ENCODE results near the gene RPRD2.

The RPRD2 gene

DNA sequence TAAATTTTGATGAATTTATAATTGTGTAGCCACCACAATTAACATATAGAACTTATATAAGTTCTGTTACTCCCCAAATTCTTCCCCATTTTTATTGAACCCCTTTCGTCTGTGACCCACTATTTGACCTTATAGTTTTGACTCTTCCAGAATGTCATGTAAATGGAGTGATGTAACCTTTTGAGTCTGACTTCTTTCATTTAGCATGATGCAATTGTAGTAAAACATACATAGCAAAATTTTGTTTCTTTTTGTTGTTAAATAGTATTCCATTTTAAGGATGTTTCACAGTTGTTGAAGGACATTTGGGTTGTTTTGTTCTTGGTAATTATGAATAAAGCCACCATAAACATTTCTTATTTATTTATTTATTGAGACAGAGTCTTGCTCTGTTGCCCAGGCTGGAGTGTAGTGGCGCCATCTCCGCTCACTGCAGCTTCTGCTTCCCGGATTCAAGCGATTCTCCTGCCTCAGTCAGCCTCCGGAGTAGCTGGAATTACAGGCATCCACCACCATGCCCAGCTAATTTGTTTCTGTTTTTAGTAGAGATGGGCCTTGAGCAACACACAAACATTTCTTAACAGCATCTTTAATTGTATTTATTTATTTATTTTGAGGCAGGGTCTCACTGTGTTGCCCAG, 33.6 kb downstream of the RPRD2 start:
- ATAC-seq (ENCODE audit: low read depth) = no peak
- TF ChIP-seq, protein P1, sequence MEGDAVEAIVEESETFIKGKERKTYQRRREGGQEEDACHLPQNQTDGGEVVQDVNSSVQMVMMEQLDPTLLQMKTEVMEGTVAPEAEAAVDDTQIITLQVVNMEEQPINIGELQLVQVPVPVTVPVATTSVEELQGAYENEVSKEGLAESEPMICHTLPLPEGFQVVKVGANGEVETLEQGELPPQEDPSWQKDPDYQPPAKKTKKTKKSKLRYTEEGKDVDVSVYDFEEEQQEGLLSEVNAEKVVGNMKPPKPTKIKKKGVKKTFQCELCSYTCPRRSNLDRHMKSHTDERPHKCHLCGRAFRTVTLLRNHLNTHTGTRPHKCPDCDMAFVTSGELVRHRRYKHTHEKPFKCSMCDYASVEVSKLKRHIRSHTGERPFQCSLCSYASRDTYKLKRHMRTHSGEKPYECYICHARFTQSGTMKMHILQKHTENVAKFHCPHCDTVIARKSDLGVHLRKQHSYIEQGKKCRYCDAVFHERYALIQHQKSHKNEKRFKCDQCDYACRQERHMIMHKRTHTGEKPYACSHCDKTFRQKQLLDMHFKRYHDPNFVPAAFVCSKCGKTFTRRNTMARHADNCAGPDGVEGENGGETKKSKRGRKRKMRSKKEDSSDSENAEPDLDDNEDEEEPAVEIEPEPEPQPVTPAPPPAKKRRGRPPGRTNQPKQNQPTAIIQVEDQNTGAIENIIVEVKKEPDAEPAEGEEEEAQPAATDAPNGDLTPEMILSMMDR (IDR thresholded peaks at IDR 0.05; ENCODE audit: poor library complexity, severe bottlenecking) = no peak
- H3K27ac ChIP-seq (ENCODE audit: poor library complexity, severe bottlenecking) = no peak overlapping the region

DNA sequence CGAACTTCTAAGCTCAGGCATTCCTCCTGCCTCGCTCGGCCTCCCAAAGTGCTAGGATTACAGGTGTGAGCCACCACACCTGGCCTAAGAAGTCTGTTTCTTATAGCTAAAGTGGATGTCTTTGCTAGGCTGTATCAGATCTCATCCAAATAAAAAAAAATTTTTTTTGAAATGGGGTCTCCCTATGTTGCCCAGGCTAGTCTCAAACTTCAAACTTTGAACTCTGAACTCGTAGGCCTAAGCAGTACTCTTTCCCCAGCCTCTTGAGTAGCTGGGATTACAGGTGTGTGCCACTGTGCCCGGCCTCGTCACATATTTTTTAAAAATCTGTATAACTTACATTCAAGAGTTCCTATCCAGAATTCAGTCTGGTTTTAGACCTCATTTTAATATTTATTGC, 40.5 kb downstream of the RPRD2 start:
- no peaks in the 10 kb centered on the region for H3K9me3 ChIP-seq (ENCODE audit: severe bottlenecking)
- no peaks in the 10 kb centered on the region for H3K27me3 ChIP-seq (ENCODE audit: insufficient read depth, poor library complexity, severe bottlenecking)
- DNase-seq (ENCODE audit: low spot score) (no peak), ATAC-seq (ENCODE audit: low read depth) (no peak)
- H3K36me3 ChIP-seq (ENCODE audit: low read depth) = peaks cover 3% of the 10 kb centered on the region; the same call in 1 of the 2 replicates
- TF ChIP-seq, protein P1 (IDR thresholded peaks at IDR 0.05; ENCODE audit: poor library complexity, severe bottlenecking) = no peak
- no peak overlapping the region for H3K4me3 ChIP-seq (ENCODE audit: severe bottlenecking)
- peaks cover 6% of the 10 kb centered on the region for H3K4me1 ChIP-seq (ENCODE audit: insufficient read depth, poor library complexity, severe bottlenecking)
- no peak overlapping the region for H3K27ac ChIP-seq (ENCODE audit: poor library complexity, severe bottlenecking)

More for the DNA sequence above, 33.6 kb downstream of the RPRD2 start:
- Histone ChIP-seq H3K36me3 (ENCODE audit: low read depth) (peaks cover 6% of the 10 kb centered on the region; the same call in 1 of the 2 replicates), H3K9me3 (ENCODE audit: severe bottlenecking) (no peaks in the 10 kb centered on the region), H3K4me1 (ENCODE audit: insufficient read depth, poor library complexity, severe bottlenecking) (no peaks in the 10 kb centered on the region), H3K27me3 (ENCODE audit: insufficient read depth, poor library complexity, severe bottlenecking) (no peaks in the 10 kb centered on the region), H3K4me3 (ENCODE audit: severe bottlenecking) (no peak overlapping the region)
- DNase-seq (ENCODE audit: low spot score) = no peak

- Histone ChIP-seq H3K4me3 (ENCODE audit: severe bottlenecking) (no peak overlapping the region), H3K9me3 (ENCODE audit: severe bottlenecking) (no peaks in the 10 kb centered on the region), H3K27me3 (ENCODE audit: insufficient read depth, poor library complexity, severe bottlenecking) (no peaks in the 10 kb centered on the region), H3K4me1 (ENCODE audit: insufficient read depth, poor library complexity, severe bottlenecking) (peaks cover 6% of the 10 kb centered on the region), H3K27ac (ENCODE audit: poor library complexity, severe bottlenecking) (no peak overlapping the region), H3K36me3 (ENCODE audit: low read depth) (no peaks in the 10 kb centered on the region)
- TF ChIP-seq, protein P1 (IDR thresholded peaks at IDR 0.05; ENCODE audit: poor library complexity, severe bottlenecking) = no peak
- DNase-seq (ENCODE audit: low spot score) (no peak), ATAC-seq (ENCODE audit: low read depth) (no peak)
These were observed 41.7 kb downstream of the RPRD2 start for GRCh38 chr1:150405660-150406059.

DNA sequence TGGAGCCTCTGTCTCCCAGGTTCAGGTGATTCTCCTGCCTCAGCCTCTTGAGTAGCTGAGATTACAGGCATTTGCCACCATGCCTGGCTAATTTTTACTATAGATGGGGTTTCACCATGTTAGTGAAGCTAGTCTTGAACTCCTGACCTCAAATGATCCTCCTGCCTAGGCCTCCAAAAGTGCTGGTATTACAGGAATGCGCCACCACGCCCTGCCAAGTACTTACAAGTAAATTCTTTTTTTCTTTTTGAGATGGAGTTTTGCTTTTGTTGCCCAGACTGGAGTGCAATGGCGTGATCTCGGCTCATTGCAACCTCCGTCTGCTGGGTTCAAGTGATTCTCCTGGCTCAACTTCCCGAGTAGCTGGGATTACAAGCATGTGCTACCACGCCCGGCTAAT, 42.5 kb downstream of the RPRD2 start:
- Histone ChIP-seq H3K4me1 (ENCODE audit: insufficient read depth, poor library complexity, severe bottlenecking) (peaks cover 6% of the 10 kb centered on the region), H3K27me3 (ENCODE audit: insufficient read depth, poor library complexity, severe bottlenecking) (no peaks in the 10 kb centered on the region), H3K9me3 (ENCODE audit: severe bottlenecking) (no peaks in the 10 kb centered on the region), H3K4me3 (ENCODE audit: severe bottlenecking) (no peak overlapping the region), H3K27ac (ENCODE audit: poor library complexity, severe bottlenecking) (no peak overlapping the region), H3K36me3 (ENCODE audit: low read depth) (no peaks in the 10 kb centered on the region)
- ATAC-seq (ENCODE audit: low read depth) = no peak
- DNase-seq (ENCODE audit: low spot score) = no peak
- TF ChIP-seq, protein P1 (IDR thresholded peaks at IDR 0.05; ENCODE audit: poor library complexity, severe bottlenecking) = no peak

- no peak overlapping the region for H3K27ac ChIP-seq (ENCODE audit: poor library complexity, severe bottlenecking)
- TF ChIP-seq, protein P1 (IDR thresholded peaks at IDR 0.05; ENCODE audit: poor library complexity, severe bottlenecking) = no peak
- DNase-seq (ENCODE audit: low spot score) = no peak
- no peaks in the 10 kb centered on the region for H3K27me3 ChIP-seq (ENCODE audit: insufficient read depth, poor library complexity, severe bottlenecking)
- H3K4me3 ChIP-seq (ENCODE audit: severe bottlenecking) = no peak overlapping the region
- H3K36me3 ChIP-seq (ENCODE audit: low read depth) = no peaks in the 10 kb centered on the region
- peaks cover 6% of the 10 kb centered on the region for H3K4me1 ChIP-seq (ENCODE audit: insufficient read depth, poor library complexity, severe bottlenecking)
- no peaks in the 10 kb centered on the region for H3K9me3 ChIP-seq (ENCODE audit: severe bottlenecking)
- ATAC-seq (ENCODE audit: low read depth) = no peak
These were observed 43.4 kb downstream of the RPRD2 start for GRCh38 chr1:150407330-150407729.

Data from RWPE2 (cell line).